Islet of Langerhans (tissue), 1 donor: ENCODE results near the gene ANKRD34A.

Experiments used
- FAIRE-seq: peaks from one replicate; lab custom pipeline; 2011; peaks lifted over from hg19 to GRCh38; lab: Jason Lieb, UNC

ANKRD34A gene

DNA sequence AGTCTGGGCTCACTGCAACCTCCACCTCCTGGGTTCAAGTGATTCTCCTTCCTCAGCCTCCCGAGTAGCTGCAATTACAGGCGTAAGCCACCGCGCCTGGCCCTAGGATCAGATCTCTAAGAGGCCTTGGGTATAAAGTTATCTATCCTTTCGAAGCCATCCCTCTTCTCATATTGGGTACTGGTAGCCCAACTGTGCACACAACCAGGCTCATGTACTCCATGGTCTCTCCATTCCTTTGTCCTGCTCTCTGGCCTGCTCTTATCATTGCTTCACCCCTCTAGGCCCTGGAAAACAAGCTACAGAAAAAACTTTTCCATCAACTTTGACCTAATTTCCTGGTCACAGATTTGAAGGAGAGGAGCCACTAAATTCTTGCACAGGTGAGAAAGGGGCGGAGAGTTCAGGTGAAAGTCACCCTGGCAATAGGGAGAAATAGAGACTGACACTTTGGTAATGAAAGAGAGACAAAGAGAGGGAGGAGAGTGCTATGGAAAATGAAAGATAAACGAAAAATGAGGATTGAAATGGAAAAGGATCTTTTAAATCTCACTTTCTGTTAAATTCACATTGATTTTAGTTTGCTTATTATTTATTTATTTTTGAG is 26.0 kb upstream of the ANKRD34A start:
- FAIRE-seq: no peak

GRCh38 chr1:145988773-145989172 is 24.4 kb upstream of the ANKRD34A start:
- FAIRE-seq: no peak

DNA sequence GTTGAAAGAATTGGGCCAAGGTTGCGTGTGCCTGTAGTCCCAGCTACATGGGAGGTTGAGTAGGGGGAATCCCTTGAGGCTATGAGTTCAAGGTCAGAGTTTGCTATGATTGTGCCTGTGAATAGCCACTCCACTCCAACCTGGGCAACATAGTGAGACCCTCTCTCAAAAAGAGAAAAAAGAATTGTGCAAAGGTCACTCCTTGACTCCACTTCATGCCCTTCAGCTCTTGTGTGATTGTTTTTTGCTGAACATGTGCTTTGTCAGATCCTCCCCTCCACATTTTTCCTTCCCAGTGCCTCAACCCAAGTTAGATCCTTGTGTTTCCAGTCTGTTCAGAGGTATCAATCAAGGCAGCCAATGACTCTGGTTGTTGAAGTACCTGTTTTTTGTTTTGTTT is 23.6 kb upstream of the ANKRD34A start:
- FAIRE-seq: no peak

DNA sequence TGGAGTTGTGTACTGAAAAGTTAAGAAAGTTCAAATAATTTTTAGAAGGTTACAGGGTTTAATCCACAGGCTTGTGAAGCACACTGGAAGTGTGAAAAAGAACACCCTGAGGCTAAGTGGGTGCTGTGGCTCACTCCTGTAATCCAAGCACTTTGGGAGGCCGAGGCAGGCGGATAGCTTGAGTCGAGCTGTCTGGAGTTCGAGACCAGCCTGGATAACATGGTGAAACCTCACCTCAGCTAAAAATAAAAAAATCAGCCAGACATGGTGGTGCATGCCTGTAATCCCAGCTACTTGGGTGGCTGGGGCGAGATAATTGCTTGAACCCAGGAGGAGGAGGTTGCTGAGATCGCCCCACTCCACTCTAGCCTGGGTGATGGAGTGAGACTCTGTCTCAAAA is 22.2 kb upstream of the ANKRD34A start:
- FAIRE-seq: no peak

GRCh38 chr1:145985502-145986439 is 21.4 kb upstream of the ANKRD34A start:
- peak; percentile 96 for FAIRE-seq

- no peak for FAIRE-seq
Measured at GRCh38 chr1:145985129-145985501, 20.7 kb upstream of the ANKRD34A start.

GRCh38 chr1:145983960-145984830 is 19.8 kb upstream of the ANKRD34A start:
- FAIRE-seq: no peak

DNA sequence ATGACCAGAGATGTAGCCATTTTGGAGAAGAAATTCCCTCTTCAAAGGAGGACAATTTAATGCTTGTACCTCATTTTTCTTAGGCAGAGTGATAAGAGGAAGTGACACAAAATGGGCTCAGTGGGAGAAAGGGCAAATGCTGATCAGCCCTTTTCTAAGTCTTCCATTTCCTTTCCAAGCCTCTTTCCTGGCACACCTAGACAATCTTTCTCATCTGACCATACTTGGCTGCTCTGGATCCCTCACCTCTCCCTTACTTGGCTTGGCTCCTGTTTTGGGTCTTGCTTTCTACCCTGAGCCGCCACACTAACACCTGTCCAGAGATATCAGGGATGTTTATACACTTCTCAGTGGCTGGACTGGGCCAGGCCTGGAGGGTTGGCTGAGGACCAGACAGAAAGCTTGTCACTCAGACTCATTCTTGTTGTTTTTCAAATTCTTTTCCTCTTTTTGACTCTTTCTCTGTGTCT is 18.9 kb upstream of the ANKRD34A start:
- no peak for FAIRE-seq

DNA sequence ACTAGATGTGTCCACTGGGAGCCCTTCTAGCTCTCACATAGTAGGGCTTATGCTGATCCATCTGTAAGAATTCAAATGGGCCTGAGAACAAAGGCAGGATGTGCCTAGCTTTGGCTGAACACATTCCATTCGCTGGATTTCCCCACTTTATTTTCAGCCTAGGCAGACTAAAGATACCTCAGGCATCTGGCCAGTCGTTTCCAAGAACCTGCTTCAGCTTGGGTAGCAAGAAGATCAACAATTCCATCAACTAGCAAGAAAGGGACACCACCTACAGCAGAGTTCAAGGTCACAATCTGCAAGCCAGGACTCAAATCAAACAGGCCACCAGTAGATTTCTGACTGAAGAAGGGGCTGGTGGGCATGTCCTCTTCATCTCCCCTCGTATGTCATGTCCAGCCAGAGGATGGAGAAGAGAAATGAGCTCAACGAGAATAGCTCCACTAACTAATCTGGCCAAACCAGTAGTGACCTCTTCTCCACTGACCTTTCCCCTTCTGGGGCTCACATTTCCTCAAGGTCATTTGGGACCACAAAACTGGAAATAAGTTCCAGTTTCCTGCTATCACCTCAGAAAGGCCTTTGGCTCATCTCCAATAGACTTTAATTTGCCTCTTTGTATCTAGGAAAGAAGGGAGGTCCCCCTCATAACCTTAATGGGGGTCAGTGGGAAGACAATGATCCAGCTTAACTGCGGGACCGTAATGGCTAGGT is 17.8 kb upstream of the ANKRD34A start:
- FAIRE-seq: no peak

DNA sequence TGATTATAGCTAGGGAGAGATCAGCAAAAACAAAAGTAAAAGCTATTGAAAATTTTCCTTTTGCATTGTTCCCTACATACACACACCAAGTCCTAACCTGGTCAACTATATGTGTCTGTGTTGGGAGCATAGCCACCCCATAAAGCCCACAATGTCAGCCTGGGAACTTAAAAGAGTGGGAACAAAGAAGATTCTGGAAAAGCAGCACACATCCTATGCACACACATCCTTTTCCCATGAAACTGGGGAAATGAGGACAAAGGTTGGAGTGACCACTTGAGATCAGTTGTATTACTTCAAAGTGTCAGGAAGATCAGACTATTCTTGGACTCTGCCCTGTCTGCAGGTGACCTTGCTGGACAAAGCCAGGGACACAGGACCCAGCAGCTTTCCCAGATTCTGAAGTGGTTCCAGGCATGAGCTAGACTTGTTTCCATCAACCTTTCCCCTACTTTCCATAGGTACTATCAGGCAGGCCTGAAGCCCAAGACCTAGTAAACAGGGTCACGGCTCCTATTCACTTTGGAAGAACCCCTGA is 16.2 kb upstream of the ANKRD34A start:
- FAIRE-seq: no peak

GRCh38 chr1:145979746-145980456 is 15.5 kb upstream of the ANKRD34A start:
- FAIRE-seq: no peak

DNA sequence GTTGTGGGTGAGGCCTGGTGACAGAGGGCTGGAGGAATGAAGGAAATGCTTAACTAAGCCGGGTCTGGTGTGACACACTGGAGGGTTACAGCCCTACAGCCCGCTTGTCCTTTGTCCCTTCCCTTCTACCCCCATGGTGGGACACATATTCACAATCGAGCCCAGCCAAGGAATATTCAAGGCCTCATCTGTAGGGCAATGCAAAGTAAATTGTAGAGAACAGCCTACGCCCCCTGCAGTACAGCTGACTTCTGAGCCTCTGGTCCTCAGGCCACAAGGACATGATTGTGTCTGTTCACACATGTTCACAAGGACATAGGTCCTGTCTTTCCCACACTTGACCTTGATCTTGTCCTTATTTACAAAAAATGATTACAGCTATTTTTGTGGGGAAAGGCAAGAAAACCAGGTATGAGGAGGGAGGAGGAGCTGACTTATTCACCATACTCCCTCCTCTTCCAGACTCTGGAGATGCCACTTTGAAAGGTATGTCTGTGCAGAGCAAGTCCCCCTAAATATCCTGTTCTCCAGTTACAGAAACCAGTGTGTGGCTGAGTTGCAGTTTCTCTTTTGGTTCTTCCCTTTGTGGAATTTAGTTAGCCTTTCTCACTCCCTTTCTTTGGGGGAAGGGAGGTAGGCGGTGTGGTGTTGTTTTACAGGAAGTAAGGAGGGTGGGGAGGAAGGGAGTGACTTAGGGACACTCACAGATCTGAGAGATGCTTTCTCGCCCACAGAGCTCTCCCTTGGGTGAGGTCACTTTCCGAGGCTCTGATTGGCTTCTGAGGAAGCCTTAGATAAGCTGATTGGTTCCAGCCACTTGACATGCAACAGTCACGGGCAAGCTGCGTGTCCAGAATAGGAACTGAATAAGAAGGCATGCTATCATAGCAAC is 14.7 kb upstream of the ANKRD34A start:
- peak; percentile 90 for FAIRE-seq

DNA sequence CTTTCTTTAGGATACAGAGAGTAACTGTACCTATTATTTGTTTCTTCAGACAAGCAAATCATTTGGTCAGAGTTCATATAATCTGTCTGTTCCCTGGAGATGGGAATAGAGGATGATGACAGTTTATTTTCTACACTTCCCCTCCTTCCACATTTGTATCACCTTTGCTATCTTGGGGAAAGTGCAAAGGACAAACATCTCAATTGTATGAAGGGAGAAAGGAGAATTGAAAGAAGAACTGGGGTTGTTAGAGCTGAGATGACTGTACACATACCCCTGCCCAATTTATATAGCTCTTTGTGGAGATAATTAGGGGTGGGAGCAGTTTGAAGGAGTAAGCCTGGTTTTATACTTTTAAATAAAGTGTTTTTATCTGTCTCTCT is 14.1 kb upstream of the ANKRD34A start:
- no peak for FAIRE-seq

DNA sequence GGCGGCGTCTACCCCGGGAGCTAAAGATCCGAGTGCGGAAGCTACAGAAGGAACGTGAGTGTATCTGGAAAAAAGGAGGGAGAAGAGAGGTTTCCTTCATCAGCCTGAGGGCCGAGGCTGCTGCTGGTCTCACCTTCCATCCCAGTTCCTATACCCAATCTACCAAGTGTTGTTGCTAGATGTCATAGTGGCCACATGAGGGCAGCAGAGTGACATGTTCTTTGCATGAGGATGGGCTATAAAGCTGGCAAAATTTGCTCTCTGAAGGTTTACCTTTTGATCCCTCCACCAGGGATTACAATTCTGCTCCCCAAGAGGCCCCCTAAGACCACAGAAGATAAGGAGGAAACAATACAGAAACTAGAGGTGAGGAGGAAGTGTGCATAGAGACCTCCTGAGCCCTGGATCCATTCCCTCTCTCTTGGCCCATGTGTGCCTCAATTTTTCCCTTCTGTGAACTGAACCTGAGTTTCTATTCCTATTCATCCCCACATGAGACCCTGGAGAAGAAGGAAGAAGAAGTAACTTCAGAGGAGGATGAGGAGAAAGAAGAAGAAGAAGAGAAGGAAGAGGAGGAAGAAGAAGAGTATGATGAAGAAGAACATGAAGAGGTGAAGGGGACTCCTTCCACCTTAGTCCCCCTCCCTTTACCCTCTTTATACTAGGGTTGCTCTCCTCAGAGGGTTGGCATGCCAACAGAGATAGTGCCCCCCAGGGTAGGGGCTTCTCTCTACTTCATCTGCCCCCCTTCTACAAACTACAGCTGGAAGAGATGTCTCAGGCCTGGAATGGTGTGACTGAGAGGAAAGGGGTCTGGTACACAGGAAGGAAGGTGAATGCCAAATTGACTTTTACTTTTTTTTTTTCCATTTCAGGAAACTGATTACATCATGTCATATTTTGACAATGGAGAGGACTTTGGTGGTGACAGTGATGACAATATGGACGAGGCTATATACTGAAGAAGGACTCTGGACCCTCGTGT is 13.4 kb upstream of the ANKRD34A start:
- FAIRE-seq: peak; percentile 96

- no peak for FAIRE-seq
Measured at GRCh38 chr1:145977016-145977415, 12.6 kb upstream of the ANKRD34A start.

GRCh38 chr1:145975216-145975615 is 10.8 kb upstream of the ANKRD34A start:
- no peak for FAIRE-seq

DNA sequence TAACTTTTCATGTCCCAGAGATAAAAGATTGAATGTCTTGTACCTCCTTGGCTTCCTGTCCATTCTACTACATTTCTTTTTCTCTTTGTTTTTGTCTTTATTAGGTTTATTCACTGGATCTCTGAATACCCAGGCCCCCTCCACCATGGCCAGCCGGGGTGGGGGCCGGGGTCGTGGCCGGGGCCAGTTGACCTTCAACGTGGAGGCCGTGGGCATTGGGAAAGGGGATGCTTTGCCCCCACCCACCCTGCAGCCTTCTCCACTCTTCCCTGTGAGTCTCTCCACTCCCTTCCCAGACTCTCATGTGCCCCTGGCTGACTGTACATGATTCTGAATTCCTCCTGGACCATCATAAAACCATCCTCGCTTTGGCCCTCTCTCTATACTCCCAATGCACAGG is 10.3 kb upstream of the ANKRD34A start:
- FAIRE-seq: no peak

DNA sequence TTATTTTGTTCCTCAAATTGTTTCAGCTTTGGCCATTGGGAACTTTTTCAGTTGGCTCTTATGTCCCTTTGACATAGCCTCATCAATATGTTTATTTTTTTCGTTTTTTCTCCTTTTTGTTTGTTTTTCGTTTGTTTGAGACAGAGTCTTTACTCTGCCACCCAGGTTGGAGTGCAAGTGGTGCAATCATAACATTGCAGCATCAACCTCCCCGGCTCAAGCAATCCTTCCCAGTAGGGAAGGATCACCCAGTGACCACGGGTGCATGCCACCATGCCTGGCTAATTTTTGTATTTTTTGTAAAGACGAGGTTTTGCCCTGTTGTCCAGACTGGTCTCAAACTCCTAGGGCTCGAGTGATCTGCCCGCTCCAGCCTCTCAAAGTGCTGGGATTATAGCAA is 8.2 kb upstream of the ANKRD34A start:
- FAIRE-seq: no peak

GRCh38 chr1:145967288-145967687 is 2.9 kb upstream of the ANKRD34A start:
- no peak for FAIRE-seq
